ENCODE results near the gene SPSB1.

SPSB1 gene

GRCh38 chr1:9260059-9260766, 32.5 kb upstream of the SPSB1 start:
- no peak for DNase-seq (ENCODE audit: low spot score)

- DNase-seq (ENCODE audit: low spot score) = no peak
Observed at GRCh38 chr1:9261496-9261895, 31.2 kb upstream of the SPSB1 start.

- no peak for DNase-seq (ENCODE audit: low spot score)
Observed at GRCh38 chr1:9262096-9262986, 30.4 kb upstream of the SPSB1 start.

GRCh38 chr1:9263276-9263855, 29.3 kb upstream of the SPSB1 start:
- DNase-seq (ENCODE audit: low spot score) = no peak

GRCh38 chr1:9263984-9264872, 28.5 kb upstream of the SPSB1 start:
- DNase-seq (ENCODE audit: low spot score) = no peak

GRCh38 chr1:9265037-9265436, 27.7 kb upstream of the SPSB1 start:
- DNase-seq (ENCODE audit: low spot score) = no peak

DNA sequence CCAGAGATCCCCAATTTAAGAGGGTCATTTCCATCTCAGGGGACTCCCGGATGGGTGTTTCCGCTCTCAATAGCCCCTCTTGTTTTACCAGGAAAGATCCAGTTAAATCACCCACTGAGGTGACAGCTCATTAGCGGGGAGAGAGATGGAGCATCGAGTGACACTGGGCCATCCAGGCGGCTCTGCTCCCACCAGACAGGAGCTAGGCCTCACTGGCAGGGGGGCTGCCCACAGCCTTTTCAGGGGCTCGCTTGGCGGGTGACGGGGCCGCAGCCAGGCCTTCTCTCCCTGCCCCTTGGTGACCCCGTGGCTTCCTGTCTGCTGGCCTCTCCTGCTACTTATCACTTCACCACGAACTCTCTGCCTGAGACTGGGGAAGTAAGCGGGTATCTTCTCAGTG, 26.7 kb upstream of the SPSB1 start:
- no peak for DNase-seq (ENCODE audit: low spot score)

- DNase-seq (ENCODE audit: low spot score) = no peak
Observed at GRCh38 chr1:9267352-9267686, 25.4 kb upstream of the SPSB1 start.

DNA sequence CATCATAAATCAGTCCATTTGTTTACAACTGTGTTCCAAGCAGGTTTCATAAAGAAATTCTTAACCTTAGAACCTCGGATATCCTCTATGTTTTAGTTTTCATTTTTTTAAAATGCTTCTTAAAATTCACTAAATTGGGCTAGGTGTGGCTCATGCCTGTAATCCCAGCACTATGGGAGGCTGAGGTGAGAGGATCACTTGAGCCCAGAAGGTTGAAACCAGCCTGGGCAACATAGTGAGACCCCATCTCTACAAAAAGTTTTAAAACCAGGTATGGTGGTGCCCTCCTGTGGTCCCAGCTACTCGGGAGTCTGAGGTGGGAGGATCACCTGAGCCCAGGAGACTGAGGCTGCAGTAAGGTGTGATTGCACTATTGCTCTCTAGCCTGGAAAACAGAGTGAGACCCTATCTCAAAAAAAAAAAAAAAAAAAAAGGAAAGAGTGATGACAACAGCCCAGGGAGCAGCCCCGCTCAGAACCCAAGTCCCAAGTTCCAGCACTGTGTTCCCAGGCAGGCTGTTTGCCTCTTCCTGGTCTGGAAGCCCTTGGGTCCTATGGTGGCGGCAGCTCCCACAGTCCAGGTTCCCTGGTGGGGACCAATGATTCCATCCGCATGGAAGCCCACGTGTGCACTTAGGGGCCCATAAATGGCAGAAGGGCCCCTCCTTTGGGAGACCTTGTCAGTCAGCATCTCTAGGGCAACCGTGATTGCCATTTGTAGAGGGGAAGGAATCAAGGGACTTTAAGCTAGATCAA, 24.7 kb upstream of the SPSB1 start:
- DNase-seq (ENCODE audit: low spot score) = no peak

DNA sequence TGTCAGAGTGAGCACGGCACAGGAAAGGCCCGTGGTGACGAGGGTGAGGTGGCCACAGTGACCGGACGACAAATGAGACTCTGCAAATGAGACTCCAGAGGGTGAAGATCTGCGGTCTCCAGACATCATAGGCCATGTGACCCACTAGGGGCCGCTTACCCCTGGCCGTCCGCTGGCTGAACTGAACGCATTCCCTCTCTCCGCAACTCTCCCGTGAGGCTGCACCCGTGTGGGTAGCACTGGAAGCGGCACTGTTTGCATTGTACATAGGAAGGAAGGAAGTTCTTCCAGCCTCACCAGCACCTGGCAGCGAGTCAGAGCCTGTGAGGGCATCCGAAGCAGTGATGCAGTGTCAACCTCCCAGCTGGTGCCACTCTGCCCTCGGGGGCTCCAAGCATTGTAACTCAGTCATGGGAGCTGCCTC, 23.6 kb upstream of the SPSB1 start:
- no peak for DNase-seq (ENCODE audit: low spot score)

GRCh38 chr1:9269721-9270120, 23.0 kb upstream of the SPSB1 start:
- no peak for DNase-seq (ENCODE audit: low spot score)

DNA sequence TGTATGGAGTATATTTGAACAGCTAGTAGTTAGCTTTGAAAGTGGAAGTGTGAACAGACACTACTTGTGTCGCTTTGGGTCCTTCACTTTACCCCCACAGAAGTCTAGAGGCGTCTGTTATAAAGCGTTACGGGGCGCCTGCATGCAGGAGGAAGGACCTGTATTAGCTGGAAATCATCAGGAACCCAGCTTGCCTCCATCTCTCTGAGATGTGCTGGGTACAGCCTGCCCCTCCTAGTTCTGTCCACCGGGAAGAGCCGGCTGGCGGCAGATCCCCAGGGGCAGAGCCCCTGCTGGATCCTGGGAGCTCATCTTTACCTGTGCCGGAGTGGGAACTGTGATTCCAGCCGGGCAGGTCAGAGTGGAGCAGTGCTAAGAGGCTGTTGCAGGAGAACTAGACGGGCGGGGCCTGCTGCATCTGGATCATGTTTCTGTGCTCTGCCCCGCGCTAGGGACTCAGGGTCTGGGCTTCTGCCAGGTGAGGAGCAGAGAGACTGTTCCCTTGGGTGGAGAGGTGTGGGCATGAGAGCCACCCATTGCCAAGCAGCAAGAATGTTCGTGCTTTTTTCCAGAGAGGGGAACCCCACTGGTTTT, 22.3 kb upstream of the SPSB1 start:
- peak; percentile 64 for DNase-seq (ENCODE audit: low spot score)

- no peak for DNase-seq (ENCODE audit: low spot score)
Observed at GRCh38 chr1:9271283-9271682, 21.4 kb upstream of the SPSB1 start.

DNA sequence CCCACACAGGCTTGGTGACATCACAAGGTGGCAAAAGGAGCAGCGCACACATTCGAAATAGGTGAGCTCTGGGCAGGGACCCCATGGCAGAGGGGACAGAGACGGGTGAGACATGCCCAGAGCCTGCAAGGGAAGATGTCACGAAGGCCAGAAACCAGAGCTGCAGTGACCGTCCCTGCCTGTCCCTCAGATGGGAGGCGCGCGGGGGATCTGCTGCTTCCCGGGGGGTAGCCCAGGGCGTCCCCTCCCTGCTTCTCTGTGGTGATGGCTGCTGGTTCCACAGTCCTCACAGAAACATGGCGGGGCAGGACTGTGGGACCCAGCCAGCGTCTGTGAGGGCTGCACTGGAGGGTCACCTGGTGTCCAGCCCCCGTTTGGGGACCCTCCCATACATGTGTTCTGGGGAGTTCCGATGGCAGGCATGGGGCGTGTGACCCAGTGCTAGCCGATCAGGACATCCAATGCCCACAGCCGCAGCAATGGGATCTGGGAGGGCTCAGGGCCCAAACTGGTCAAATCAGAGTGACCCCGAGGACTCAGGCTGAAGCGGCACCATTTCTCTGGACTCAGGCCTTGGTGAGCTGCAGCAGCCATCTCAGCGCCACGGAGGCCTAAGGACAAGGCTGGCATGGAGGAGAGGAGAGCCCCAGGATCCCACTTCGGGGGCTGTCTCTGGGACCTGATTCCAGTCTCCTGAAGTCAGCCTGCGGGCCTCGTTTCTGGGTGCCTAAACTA, 20.7 kb upstream of the SPSB1 start:
- no peak for DNase-seq (ENCODE audit: low spot score)

DNA sequence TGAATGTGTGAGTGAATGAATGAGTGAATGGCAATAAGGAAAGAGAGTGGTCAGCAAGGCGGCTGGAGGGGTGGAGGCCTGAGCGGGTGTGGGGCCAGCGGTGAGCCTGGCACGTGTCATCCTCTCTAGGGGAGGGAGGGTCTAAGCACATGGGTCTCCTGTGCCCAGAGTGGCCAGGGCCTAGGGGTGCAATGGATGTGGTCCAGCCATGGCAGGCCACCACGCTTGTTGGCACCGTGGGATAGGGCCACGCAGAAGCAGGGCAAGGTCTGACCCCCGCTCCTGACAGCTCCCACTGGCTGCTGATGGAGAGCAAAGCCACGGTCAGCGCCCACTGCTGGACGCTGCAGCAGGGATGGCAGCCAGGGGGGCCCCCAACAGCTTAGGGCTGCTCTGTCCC, 19.5 kb upstream of the SPSB1 start:
- no peak for DNase-seq (ENCODE audit: low spot score)

DNA sequence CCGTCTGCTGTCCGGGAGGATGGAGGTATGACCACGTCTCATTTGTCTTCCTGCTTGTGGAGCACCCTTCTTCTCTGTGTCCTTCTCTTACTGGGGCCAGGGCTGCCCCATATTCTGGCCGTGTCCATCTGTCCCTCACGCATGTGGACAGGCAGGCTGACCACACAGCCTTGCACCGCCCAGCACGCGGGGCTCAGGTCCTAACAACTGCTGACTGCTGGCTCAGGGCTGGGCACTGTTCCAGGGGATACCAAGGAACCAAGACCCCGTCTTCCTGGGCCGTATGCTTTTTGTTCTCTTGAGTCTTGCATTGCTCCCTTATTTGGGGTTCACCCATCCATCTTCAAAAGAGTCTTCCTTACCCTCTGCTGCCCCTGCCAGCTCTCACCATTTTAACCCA, 17.5 kb upstream of the SPSB1 start:
- DNase-seq (ENCODE audit: low spot score) = no peak

DNA sequence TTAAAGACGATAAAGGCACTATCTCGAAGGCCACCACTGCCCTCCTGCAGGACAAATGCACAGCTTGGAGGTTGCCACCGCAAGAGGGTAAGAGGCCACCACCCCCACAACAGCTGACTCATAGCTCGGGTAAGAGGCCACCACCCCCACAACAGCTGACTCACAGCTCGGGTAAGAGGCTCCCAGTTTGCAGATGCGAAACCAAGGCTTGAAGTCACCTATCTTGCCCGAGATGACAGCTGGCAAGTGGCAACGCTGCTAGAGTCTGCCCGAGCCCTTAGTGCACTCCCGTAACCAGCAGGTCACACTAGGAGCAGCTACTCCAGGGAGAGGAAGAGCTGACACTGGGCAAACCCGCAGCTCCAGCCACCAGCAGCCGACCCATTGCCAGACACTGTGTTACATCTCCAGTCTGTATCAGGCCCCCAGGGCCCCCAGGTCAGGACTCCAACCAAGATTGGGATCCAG, 17.1 kb upstream of the SPSB1 start:
- DNase-seq (ENCODE audit: low spot score) = no peak

DNA sequence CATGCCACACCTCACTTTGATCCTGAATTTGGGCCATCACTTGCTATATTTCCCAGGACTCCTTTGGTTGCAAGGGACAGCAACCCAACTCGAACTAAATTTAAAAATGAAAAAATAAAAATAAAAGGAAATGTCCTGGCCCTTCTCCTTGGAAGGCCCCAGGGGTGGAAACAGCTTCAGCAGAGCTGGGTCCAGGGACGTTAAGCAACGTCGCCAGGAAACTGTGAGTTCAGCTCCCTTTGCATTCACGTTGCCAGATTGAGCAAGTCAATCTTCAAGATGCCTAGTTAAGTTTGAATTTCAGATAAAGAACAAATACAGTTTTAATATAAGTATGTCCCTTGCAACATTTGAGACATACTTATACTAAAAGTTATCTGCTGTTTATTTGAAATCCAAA, 14.6 kb upstream of the SPSB1 start:
- DNase-seq (ENCODE audit: low spot score) = no peak

GRCh38 chr1:9278585-9279153, 14.0 kb upstream of the SPSB1 start:
- no peak for DNase-seq (ENCODE audit: low spot score)
